GM12878 (cell line): ENCODE measurements around the gene IPMK.

Experiments
- CTCF ChIP-seq, 3 experiments: IDR thresholded peaks in 2 of 3; conservative IDR thresholded peaks in 1 of 3; 2 replicates each; pipeline ENCODE4 v1.5.1; 2011; ENCODE audit warnings: low read depth in 3 of 3, low read length in 3 of 3, mild to moderate bottlenecking in 3 of 3, control low read depth in 2 of 3, moderate library complexity in 2 of 3, inconsistent platforms in 1 of 3, mixed read lengths in 1 of 3; ENCODE audit not compliant: control insufficient read depth in 2 of 3, insufficient read depth in 1 of 3; ENCODE audit errors: extremely low read depth in 1 of 3
- GABPA ChIP-seq: IDR thresholded peaks from 2 replicates; pipeline ENCODE4 v1.6.1; 2014; ENCODE audit warnings: antibody characterized with exemption, low read depth, mild to moderate bottlenecking, inconsistent platforms
- STAT1 ChIP-seq: fragments of 450-650 bp; conservative IDR thresholded peaks from 2 replicates; pipeline ENCODE4 v1.6.1; 2014; ENCODE audit warnings: antibody characterized with exemption, mild to moderate bottlenecking
- ZSCAN29 ChIP-seq: fragments of 450-650 bp; IDR thresholded peaks from 2 replicates; pipeline ENCODE4 v1.6.1; 2017; ENCODE audit warnings: mild to moderate bottlenecking, moderate library complexity

DNA sequence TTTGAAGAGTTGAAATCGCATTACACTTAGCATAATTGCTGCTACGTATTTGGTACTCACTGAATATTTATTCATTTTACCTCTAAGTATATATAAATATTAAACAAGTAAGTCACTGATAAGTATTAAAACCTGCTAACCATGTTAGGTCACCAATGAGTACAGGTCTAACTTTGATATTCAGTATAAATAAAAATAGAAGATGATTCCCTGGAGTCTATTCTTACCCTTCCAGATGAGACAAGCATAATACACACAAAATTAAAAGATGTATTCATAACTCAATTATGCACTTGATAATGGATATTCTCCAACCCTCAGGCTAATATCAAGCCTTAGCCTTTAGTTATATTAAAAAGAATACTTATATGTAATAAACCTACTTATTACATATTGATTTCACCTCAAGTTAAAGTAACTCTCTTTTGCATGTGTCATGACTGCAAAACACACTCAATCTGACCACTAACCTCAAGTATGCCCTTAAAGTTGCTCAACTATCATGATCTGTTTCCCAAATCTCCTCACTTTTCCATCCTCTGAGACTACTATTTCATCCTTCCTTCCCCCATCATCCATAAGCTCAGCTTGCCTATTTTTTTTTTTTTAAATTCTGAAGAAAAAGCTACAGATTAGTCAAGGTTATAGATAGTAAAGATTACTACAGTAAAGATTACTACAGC lies 46.8 kb downstream of the IPMK start:
- no peak for TF ChIP-seq ZSCAN29
- no peak for TF ChIP-seq CTCF (IDR thresholded peaks at IDR 0.05 in 2 of 3, conservative IDR thresholded peaks at IDR 0.05 in 1 of 3; ENCODE audit: control insufficient read depth in 2 of 3, extremely low read depth in 1 of 3, insufficient read depth in 1 of 3, low read depth in 3 of 3, low read length in 3 of 3)
- TF ChIP-seq GABPA = no peak
- no peak for TF ChIP-seq STAT1
